HFF-Myc (cell line): ENCODE results near the gene NDNF.

Source experiments
- DNase-seq: peaks from one replicate; pipeline ENCODE4 v3.0.0-alpha.2; 2011; ENCODE audit warnings: low read depth; ENCODE audit errors: extremely low read depth
- H3K4me3 ChIP-seq: replicated peaks from 2 replicates; pipeline ENCODE4 v1.5.1; 2011; ENCODE audit warnings: low read depth, mild to moderate bottlenecking, control low read depth, low read length
- TF ChIP-seq, protein P1 (sequence below): IDR thresholded peaks from 2 replicates; pipeline ENCODE4 v1.5.1; 2012; ENCODE audit warnings: mild to moderate bottlenecking, low read depth, low read length, control low read depth; ENCODE audit errors: missing control alignments

Gene NDNF

DNA sequence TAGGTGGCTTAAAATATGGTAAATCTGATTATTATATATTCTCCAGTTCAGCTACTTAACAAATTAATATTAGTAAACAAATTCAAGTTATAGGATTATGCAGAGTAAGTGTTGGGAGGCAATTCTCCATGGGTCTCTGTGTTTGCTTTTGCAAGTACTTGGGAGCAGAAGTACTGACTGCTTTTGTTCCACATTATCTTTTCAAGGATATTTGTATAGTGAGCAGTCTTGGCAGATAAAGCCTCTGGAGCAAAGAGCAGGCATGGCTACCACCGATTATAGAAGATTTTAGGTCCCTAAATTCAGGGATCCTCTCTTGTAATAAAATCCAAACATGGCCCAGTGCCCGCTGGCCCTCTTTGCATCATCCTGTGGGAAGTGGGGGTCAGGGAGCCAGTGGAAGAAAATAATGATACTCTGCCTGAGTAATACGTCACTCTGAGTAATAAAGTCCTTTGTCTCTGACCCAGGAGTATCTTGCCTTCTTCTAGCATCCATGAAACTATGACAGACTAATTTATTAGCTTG, 23.2 kb downstream of the NDNF start:
- TF ChIP-seq, protein P1, sequence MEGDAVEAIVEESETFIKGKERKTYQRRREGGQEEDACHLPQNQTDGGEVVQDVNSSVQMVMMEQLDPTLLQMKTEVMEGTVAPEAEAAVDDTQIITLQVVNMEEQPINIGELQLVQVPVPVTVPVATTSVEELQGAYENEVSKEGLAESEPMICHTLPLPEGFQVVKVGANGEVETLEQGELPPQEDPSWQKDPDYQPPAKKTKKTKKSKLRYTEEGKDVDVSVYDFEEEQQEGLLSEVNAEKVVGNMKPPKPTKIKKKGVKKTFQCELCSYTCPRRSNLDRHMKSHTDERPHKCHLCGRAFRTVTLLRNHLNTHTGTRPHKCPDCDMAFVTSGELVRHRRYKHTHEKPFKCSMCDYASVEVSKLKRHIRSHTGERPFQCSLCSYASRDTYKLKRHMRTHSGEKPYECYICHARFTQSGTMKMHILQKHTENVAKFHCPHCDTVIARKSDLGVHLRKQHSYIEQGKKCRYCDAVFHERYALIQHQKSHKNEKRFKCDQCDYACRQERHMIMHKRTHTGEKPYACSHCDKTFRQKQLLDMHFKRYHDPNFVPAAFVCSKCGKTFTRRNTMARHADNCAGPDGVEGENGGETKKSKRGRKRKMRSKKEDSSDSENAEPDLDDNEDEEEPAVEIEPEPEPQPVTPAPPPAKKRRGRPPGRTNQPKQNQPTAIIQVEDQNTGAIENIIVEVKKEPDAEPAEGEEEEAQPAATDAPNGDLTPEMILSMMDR, result no peak
- DNase-seq, result no peak
- no peak overlapping the region for H3K4me3 ChIP-seq

DNA sequence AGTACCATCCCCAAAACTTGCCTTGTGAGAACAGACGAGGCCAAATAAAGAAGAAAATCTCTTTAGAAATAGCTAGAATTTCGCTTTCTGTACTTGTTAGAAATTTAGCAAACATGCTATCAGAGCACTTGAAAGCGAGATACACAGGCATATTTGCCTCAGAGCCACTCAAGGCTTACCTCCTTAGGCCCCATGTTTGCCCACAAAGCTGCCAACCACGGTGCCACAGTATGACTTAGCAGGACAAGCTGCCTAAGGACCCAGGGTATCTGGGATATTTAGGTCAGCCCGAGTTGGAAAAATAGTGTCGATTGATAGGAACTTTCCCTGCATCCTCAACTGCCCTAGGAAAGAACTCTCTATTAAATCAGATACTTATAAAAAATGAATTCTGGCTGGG, 24.2 kb downstream of the NDNF start:
- DNase-seq, result no peak
- TF ChIP-seq, protein P1, result no peak
- no peak overlapping the region for H3K4me3 ChIP-seq

DNA sequence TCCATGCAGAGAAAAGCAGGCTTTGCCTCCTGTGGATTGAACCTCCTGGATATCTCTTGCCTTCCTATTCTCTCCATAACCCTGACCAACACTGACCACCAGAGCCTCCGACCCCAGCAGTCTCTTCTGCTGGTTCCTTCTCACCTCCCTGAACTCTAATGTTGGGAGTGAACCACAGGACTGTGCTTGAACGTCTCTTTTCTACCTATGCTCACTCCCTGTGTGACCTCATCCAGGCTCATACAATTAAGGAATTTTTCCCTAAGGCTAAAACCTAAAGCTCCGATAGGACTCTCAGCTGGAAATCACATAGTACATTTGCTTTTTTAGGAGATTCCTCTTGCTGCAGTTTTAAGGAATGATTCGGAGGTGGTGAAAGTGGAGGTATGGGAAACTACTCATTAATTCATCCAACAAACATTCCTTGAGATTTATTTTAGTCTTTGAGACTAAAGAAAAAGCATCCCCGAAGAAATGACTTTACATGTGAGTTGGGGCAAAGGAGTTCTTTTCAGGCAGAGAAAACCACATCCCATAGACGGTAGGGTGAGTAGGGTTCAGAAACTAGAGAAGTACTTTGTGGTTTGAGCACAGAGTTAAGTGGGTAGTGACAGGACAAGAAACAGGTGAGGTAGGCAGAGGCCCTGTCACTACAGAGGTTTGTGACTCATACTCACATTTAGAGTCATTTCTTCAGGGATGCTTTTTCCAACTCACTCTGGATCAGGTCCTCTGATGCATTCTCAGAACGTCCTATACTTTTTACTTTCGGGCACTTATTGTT, 30.8 kb downstream of the NDNF start:
- TF ChIP-seq, protein P1, result no peak
- no peak for DNase-seq
- no peak overlapping the region for H3K4me3 ChIP-seq

DNA sequence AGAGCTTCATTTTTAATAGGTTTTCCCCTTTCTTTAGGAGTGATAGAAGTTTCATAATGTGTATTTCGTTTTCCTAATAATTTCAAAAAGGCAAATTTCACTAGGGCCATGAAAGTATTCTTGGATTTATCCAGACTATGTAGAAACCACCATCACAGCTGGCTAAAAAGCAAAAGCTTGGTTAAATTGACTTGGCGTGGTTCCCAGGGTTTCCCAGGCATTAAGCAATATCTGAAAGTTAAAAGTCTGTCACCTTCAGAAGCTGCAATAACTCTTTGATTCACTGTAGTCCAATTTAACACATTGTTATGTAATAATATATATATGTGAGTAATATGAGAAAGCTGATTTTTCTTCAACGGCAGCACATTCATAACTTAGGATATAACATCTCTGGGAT, 38.3 kb downstream of the NDNF start:
- no peak overlapping the region for H3K4me3 ChIP-seq
- TF ChIP-seq, protein P1, result no peak
- DNase-seq, result no peak

DNA sequence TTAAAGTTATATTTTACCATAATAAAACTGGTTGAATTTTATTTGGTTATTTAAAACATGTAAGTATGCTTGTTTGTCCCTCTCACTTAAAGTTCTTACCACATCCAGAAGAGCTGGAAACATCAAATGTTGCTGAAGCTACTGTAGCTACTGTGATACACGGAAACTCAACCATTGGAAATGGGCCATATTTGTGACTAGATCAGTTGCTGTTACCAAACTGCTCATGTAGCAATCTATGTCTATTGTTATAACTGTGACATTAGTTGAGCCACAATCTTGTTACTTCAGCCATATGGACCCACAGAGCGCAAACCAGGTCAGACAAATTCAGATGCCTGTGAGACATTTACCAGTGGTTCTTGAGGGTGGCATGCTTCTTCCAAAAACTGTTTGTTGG, 41.6 kb downstream of the NDNF start:
- TF ChIP-seq, protein P1, result no peak

DNA sequence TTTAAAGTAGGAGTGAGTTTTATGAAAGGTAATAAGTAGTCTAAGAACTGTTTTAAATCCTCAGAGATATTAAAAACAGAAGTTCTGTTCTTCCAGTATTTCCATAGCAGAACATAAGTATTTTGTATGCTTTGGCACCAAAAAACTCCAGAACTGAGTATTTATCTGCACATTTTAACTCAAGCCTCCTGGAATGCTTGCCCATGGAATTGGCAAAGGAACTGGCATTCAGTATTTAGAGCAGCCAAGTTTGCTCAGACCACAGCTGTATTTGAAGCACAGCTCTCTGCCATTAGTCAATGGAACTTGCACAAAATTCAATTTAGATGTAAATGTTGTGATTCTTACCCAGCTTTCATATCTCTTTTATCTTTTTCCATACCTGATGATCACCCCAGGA, 42.2 kb downstream of the NDNF start:
- TF ChIP-seq, protein P1, result no peak
- no peak overlapping the region for H3K4me3 ChIP-seq
- DNase-seq, result no peak

More for the DNA sequence above, 41.6 kb downstream of the NDNF start:
- no peak overlapping the region for H3K4me3 ChIP-seq
- DNase-seq, result no peak
